ENCODE measurements around the gene SLC16A4.

SLC16A4 gene

DNA sequence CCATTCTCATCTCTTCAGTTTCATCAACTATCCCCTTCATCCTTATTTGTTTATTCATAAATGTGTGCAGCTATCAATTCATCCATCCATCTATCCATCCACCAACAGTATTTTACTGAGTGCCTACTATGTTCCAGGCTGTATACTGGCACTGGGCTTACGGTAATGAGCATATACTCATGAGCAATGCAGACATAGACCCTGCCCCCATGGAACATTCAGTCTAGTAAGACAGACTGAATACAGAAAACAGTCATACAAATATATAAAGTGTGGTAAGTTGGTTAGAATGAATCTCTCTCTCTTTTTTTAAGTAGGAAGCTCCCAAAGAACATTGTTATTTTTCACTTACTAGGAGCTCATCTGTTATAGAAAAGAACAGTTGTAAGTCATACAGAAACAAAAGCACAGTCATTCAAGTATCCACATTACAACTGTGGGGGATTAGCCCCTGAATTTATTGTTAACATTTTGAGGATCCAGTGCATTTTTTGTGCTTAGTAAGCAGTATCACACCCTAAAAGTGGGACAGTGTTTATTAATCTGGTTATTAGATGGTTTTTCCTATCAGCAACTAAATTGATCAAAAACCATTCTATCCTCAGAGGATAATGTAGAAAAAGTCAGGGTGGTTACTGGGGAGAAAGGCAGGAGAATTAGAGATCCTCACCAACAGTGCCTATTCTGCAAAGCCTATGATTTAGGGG, 3.6 kb downstream of the SLC16A4 start:
- Histone ChIP-seq H3K27ac (ENCODE audit: low read length) (no peak overlapping the region), H3K9me3 (ENCODE audit: control insufficient read depth in 2 of 2, low read length in 2 of 2) (no peaks in the 10 kb centered on the region), H3K4me3 (ENCODE audit: low read length in 2 of 2) (no peak overlapping the region), H3K36me3 (ENCODE audit: control insufficient read depth in 2 of 2, insufficient read depth in 2 of 2, low read length in 2 of 2) (peaks cover 2 to 5% of the 10 kb centered on the region in 2 donors), H3K27me3 (ENCODE audit: control insufficient read depth in 1 of 2, insufficient read depth in 2 of 2, low read length in 2 of 2) (no peaks in the 10 kb centered on the region), H3K9ac (ENCODE audit: low read length in 2 of 2) (no peak overlapping the region), H3K4me1 (ENCODE audit: control insufficient read depth, insufficient read depth, low read length) (peaks cover 16% of the 10 kb centered on the region)

DNA sequence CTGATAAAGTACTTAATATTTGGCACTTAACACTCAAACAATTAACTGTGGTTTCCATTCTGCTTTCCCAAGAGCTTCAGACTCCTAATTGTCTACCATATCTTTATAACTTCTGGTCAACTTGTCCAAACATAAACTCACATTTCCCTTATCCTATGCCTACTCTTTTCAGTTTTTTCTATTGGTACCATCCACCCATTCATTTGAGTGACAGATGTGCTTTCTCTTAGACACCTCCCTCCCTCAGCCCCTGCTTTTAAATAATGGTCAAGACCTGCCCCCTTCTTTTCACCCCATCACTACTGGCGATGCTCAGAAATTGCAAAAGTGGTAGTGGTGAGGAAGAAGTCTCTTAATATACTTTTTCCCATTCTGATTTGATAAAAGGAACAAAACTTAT, 5.5 kb downstream of the SLC16A4 start:
- Histone ChIP-seq H3K4me3 (ENCODE audit: low read length in 2 of 2) (no peak overlapping the region), H3K9ac (ENCODE audit: low read length in 2 of 2) (no peak overlapping the region), H3K4me1 (ENCODE audit: control insufficient read depth, insufficient read depth, low read length) (peaks cover 5% of the 10 kb centered on the region), H3K9me3 (ENCODE audit: control insufficient read depth in 2 of 2, low read length in 2 of 2) (no peaks in the 10 kb centered on the region), H3K36me3 (ENCODE audit: control insufficient read depth in 2 of 2, insufficient read depth in 2 of 2, low read length in 2 of 2) (peaks cover 2 to 8% of the 10 kb centered on the region in 2 donors), H3K27ac (ENCODE audit: low read length) (no peak overlapping the region), H3K27me3 (ENCODE audit: control insufficient read depth in 1 of 2, insufficient read depth in 2 of 2, low read length in 2 of 2) (no peaks in the 10 kb centered on the region)

GRCh38 chr1:110384581-110385321, 6.1 kb downstream of the SLC16A4 start:
- Histone ChIP-seq H3K9me3 (ENCODE audit: control insufficient read depth in 2 of 2, low read length in 2 of 2) (no peaks in the 10 kb centered on the region), H3K27ac (ENCODE audit: low read length) (no peak overlapping the region), H3K4me1 (ENCODE audit: control insufficient read depth, insufficient read depth, low read length) (peaks cover 5% of the 10 kb centered on the region), H3K36me3 (ENCODE audit: control insufficient read depth in 2 of 2, insufficient read depth in 2 of 2, low read length in 2 of 2) (peaks cover 2 to 8% of the 10 kb centered on the region in 2 donors), H3K9ac (ENCODE audit: low read length in 2 of 2) (no peak overlapping the region), H3K4me3 (ENCODE audit: low read length in 2 of 2) (no peak overlapping the region), H3K27me3 (ENCODE audit: control insufficient read depth in 1 of 2, insufficient read depth in 2 of 2, low read length in 2 of 2) (no peaks in the 10 kb centered on the region)

GRCh38 chr1:110383251-110383990, 7.4 kb downstream of the SLC16A4 start:
- Histone ChIP-seq H3K9ac (ENCODE audit: low read length in 2 of 2) (no peak overlapping the region), H3K4me3 (ENCODE audit: low read length in 2 of 2) (no peak overlapping the region), H3K4me1 (ENCODE audit: control insufficient read depth, insufficient read depth, low read length) (peaks cover 3% of the 10 kb centered on the region), H3K27me3 (ENCODE audit: control insufficient read depth in 1 of 2, insufficient read depth in 2 of 2, low read length in 2 of 2) (no peaks in the 10 kb centered on the region), H3K9me3 (ENCODE audit: control insufficient read depth in 2 of 2, low read length in 2 of 2) (no peaks in the 10 kb centered on the region), H3K36me3 (ENCODE audit: control insufficient read depth in 2 of 2, insufficient read depth in 2 of 2, low read length in 2 of 2) (peaks cover 8 to 12% of the 10 kb centered on the region in 2 donors), H3K27ac (ENCODE audit: low read length) (no peak overlapping the region)

GRCh38 chr1:110380672-110381283, 10.0 kb downstream of the SLC16A4 start:
- Histone ChIP-seq H3K4me3 (ENCODE audit: low read length in 2 of 2) (no peak overlapping the region), H3K4me1 (ENCODE audit: control insufficient read depth, insufficient read depth, low read length) (peaks cover 3% of the 10 kb centered on the region), H3K27ac (ENCODE audit: low read length) (no peak overlapping the region), H3K9me3 (ENCODE audit: control insufficient read depth in 2 of 2, low read length in 2 of 2) (no peaks in the 10 kb centered on the region), H3K9ac (ENCODE audit: low read length in 2 of 2) (no peak overlapping the region), H3K27me3 (ENCODE audit: control insufficient read depth in 1 of 2, insufficient read depth in 2 of 2, low read length in 2 of 2) (no peaks in the 10 kb centered on the region), H3K36me3 (ENCODE audit: control insufficient read depth in 2 of 2, insufficient read depth in 2 of 2, low read length in 2 of 2) (peaks cover 16 to 19% of the 10 kb centered on the region in 2 donors)

DNA sequence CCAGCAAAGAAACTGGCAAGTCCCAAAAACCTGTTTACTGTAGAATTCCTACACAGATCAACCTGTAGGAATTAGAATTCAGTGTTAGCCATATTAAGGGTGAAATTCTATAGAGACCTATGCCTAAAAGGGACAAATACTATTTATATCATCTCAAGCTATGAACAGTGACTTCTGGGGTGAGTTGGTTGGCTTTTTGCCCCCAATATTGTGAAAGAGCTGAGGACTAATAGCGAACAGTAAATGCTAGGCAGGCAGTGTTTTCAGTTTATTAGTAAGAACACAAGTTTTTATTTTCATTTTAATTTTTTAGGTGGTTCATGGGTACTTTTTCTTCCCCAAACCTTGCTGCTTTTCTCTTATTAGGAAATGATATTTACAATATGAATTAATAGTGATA, 15.3 kb downstream of the SLC16A4 start:
- Histone ChIP-seq H3K36me3 (ENCODE audit: control insufficient read depth in 2 of 2, insufficient read depth in 2 of 2, low read length in 2 of 2) (peaks cover 17 to 30% of the 10 kb centered on the region in 2 donors), H3K27ac (ENCODE audit: low read length) (no peak overlapping the region), H3K4me1 (ENCODE audit: control insufficient read depth, insufficient read depth, low read length) (no peaks in the 10 kb centered on the region), H3K4me3 (ENCODE audit: low read length in 2 of 2) (no peak overlapping the region), H3K27me3 (ENCODE audit: control insufficient read depth in 1 of 2, insufficient read depth in 2 of 2, low read length in 2 of 2) (no peaks in the 10 kb centered on the region), H3K9ac (ENCODE audit: low read length in 2 of 2) (no peak overlapping the region), H3K9me3 (ENCODE audit: control insufficient read depth in 2 of 2, low read length in 2 of 2) (no peaks in the 10 kb centered on the region)

DNA sequence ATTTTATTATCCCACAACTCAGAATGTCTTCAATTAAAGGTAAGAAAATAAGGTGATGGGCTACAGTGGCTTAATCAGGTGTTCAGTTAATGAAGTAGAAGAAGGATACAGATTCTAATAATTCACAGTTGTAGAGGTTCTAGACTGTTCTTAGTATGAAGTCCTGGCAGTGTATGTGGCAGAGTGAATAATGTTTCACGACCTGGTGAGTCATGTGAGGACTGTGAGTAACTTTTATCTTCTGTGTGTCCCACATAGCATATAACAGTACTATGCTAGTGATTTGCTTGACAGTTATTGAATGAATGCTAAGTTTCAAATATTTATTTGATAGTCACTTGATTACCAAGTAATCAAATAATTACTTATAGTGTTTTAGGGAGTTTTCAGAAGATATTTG, 20.0 kb downstream of the SLC16A4 start:
- no peak overlapping the region for H3K9ac ChIP-seq (ENCODE audit: low read length in 2 of 2)
- H3K36me3 ChIP-seq (ENCODE audit: control insufficient read depth in 2 of 2, insufficient read depth in 2 of 2, low read length in 2 of 2), result peaks cover 4 to 13% of the 10 kb centered on the region in 2 donors
- H3K27ac ChIP-seq (ENCODE audit: low read length), result no peak overlapping the region
- H3K9me3 ChIP-seq (ENCODE audit: control insufficient read depth in 2 of 2, low read length in 2 of 2), result no peaks in the 10 kb centered on the region
- no peaks in the 10 kb centered on the region for H3K4me1 ChIP-seq (ENCODE audit: control insufficient read depth, insufficient read depth, low read length)
- no peaks in the 10 kb centered on the region for H3K27me3 ChIP-seq (ENCODE audit: control insufficient read depth in 1 of 2, insufficient read depth in 2 of 2, low read length in 2 of 2)
- H3K4me3 ChIP-seq (ENCODE audit: low read length in 2 of 2), result no peak overlapping the region

DNA sequence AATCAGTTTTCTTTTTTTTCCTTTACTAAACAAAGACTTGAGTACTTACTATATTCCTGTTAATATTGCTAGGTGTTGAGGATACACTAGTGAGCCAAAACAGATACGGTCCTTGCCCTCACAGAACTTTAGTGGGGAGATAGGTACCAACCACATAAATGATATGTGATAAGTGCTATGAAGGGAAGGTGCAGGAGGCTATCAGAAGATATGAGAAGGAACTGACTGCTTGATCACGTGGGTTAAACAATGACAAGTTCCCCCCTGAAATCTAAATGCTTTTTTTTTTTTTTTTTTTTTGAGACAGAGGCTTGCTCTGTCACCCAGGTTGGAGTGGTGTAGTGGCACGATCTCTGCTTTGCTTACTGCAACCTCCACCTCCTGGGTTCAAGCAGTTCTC, 26.6 kb downstream of the SLC16A4 start:
- peaks cover 2 to 3% of the 10 kb centered on the region in 2 donors for H3K36me3 ChIP-seq (ENCODE audit: control insufficient read depth in 2 of 2, insufficient read depth in 2 of 2, low read length in 2 of 2)
- no peak overlapping the region for H3K9ac ChIP-seq (ENCODE audit: low read length in 2 of 2)
- no peaks in the 10 kb centered on the region for H3K9me3 ChIP-seq (ENCODE audit: control insufficient read depth in 2 of 2, low read length in 2 of 2)
- H3K4me3 ChIP-seq (ENCODE audit: low read length in 2 of 2), result no peak overlapping the region
- no peaks in the 10 kb centered on the region for H3K4me1 ChIP-seq (ENCODE audit: control insufficient read depth, insufficient read depth, low read length)
- no peaks in the 10 kb centered on the region for H3K27me3 ChIP-seq (ENCODE audit: control insufficient read depth in 1 of 2, insufficient read depth in 2 of 2, low read length in 2 of 2)
- no peak overlapping the region for H3K27ac ChIP-seq (ENCODE audit: low read length)

DNA sequence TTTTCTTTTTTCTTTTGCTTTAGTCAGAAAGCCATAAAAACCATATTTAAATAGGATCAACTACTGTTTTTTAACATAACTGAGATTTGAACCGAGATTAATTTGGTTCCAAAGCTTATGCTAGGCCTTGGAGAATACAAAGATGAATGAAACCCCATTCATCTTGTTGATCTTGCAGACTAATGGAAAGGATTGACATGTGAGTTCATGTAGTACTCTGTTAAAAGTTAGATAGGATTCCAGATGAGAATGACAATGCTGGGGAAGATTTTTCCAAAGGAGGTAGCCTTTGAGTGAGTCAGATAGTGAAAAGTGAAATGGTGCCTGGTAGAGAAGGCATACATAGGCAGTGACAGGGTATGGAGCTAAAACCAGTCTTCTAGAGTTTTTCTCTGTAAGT, 29.0 kb downstream of the SLC16A4 start:
- H3K4me1 ChIP-seq (ENCODE audit: control insufficient read depth, insufficient read depth, low read length), result no peaks in the 10 kb centered on the region
- H3K9ac ChIP-seq (ENCODE audit: low read length in 2 of 2), result no peak overlapping the region
- H3K27ac ChIP-seq (ENCODE audit: low read length), result no peak overlapping the region
- no peaks in the 10 kb centered on the region for H3K9me3 ChIP-seq (ENCODE audit: control insufficient read depth in 2 of 2, low read length in 2 of 2)
- H3K36me3 ChIP-seq (ENCODE audit: control insufficient read depth in 2 of 2, insufficient read depth in 2 of 2, low read length in 2 of 2), result peaks cover 2 to 3% of the 10 kb centered on the region in 2 donors
- no peaks in the 10 kb centered on the region for H3K27me3 ChIP-seq (ENCODE audit: control insufficient read depth in 1 of 2, insufficient read depth in 2 of 2, low read length in 2 of 2)
- H3K4me3 ChIP-seq (ENCODE audit: low read length in 2 of 2), result no peak overlapping the region

GRCh38 chr1:110360431-110360830, 30.4 kb downstream of the SLC16A4 start:
- no peak overlapping the region for H3K9ac ChIP-seq (ENCODE audit: low read length in 2 of 2)
- no peak overlapping the region for H3K27ac ChIP-seq (ENCODE audit: low read length)
- H3K27me3 ChIP-seq (ENCODE audit: control insufficient read depth in 1 of 2, insufficient read depth in 2 of 2, low read length in 2 of 2), result no peaks in the 10 kb centered on the region
- no peaks in the 10 kb centered on the region for H3K4me1 ChIP-seq (ENCODE audit: control insufficient read depth, insufficient read depth, low read length)
- peaks cover 3 to 4% of the 10 kb centered on the region in 2 donors for H3K36me3 ChIP-seq (ENCODE audit: control insufficient read depth in 2 of 2, insufficient read depth in 2 of 2, low read length in 2 of 2)
- no peak overlapping the region for H3K4me3 ChIP-seq (ENCODE audit: low read length in 2 of 2)
- no peaks in the 10 kb centered on the region for H3K9me3 ChIP-seq (ENCODE audit: control insufficient read depth in 2 of 2, low read length in 2 of 2)

Measured in stomach smooth muscle (tissue), 2 donors.